Stimulated activated CD4-positive, alpha-beta T cell treated with anti-CD3 and anti-CD28 coated beads, Interleukin-15, amount 100 ng/mL, for 1 hour (primary cell): Measurements from ENCODE around the gene STEAP1B.
A peak's percentile ranks its signal among the peaks of the same experiment; 100 is the strongest.
"Not testable (repeated sequence)": the region's sequence is repeated elsewhere in the genome, so short reads cannot be mapped to it uniquely, and the experiment has no call there.

Experiments
- DNase-seq, 2 donors: peaks; one replicate each; pipeline ENCODE4 v3.0.0-alpha.2; 2020; ENCODE audit warnings: low read depth in 1 of 2, low spot score in 1 of 2

STEAP1B gene

GRCh38 chr7:22499888-22500689, at the start of gene STEAP1B:
TSS of gene STEAP1B (minus strand) at chr7:22500188. CDS start at chr7:22494855, 5,333 bp downstream.
- peak; percentile 65 to 85 for DNase-seq

- no peak for DNase-seq
These were observed 49.1 kb upstream of the STEAP1B start for GRCh38 chr7:22549051-22549450.

- DNase-seq = no peak
These were observed 48.3 kb upstream of the STEAP1B start for GRCh38 chr7:22548313-22548712.

DNA sequence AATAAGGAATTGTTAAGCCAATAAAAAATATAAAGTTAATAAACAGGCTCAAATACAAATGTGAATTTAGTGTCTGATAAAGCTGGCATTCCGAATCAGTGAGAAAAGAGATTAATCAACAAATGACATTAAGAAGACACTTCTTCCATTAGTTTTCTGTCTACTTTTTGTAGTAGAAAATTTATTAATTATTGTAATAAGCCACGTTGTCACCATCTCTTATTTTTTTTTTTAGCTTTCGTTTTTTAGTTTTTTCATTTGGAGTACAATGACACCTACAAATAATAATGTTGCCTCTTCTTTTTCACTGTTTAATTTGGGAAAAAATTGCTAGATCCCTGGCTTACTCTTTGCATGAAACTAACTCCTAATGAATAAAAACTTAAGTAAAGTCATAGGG, 46.8 kb upstream of the STEAP1B start:
- no peak for DNase-seq

GRCh38 chr7:22545529-22545928, 45.5 kb upstream of the STEAP1B start:
- DNase-seq = no peak

- DNase-seq = no peak
These were observed 44.3 kb upstream of the STEAP1B start for GRCh38 chr7:22544245-22544644.

GRCh38 chr7:22543169-22543568, 43.2 kb upstream of the STEAP1B start:
- DNase-seq = no peak

GRCh38 chr7:22542669-22543068, 42.7 kb upstream of the STEAP1B start:
- no peak for DNase-seq

GRCh38 chr7:22542254-22542653, 42.3 kb upstream of the STEAP1B start:
- no peak for DNase-seq

GRCh38 chr7:22541789-22542188, 41.8 kb upstream of the STEAP1B start:
- no peak for DNase-seq

- not testable (repeated sequence) for DNase-seq
These were observed 28.5 kb upstream of the STEAP1B start for GRCh38 chr7:22528537-22528936.

- DNase-seq = not testable (repeated sequence)
These were observed 24.5 kb upstream of the STEAP1B start for GRCh38 chr7:22524353-22524947.

GRCh38 chr7:22523478-22524352, 23.7 kb upstream of the STEAP1B start:
- not testable (repeated sequence) for DNase-seq

DNA sequence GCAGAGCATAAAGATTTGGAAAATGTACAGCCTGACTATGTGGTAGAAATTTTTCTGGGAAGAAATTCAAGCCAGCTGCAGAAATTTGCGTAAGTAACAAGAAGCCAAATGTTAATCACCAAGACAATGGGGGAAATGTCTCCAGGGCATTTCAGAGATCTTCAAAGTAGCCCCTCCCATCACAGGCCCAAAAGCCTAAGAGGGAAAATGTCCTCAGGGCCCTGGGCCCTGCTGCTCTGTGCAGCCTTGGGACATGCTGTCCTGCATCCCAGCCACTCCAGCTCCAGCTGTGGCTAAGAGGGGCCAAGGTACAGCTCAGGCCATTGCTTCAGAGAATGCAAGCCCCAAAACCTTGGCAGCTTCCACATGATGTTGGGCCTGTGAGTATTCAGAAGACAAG, 19.6 kb upstream of the STEAP1B start:
- not testable (repeated sequence) for DNase-seq

DNA sequence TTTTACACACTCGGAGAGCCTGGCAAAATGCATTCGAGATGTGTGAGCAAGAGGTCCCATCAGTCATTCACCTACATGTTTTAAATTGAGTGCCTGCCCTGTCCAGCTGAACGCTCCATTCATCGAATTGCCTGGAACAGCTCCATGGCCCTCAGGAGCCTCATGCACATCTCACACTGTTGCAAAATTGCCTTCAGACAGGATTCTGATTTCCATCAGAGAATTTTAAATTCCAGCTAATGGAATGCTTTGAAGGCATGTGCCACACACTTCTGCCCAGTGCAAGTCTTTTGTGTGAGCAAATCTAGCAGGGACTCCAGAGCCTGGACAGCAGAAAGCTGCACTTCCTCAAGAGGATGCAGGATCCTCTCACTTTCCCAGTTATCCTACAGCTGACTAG, 17.0 kb upstream of the STEAP1B start:
- DNase-seq = not testable (repeated sequence)

DNA sequence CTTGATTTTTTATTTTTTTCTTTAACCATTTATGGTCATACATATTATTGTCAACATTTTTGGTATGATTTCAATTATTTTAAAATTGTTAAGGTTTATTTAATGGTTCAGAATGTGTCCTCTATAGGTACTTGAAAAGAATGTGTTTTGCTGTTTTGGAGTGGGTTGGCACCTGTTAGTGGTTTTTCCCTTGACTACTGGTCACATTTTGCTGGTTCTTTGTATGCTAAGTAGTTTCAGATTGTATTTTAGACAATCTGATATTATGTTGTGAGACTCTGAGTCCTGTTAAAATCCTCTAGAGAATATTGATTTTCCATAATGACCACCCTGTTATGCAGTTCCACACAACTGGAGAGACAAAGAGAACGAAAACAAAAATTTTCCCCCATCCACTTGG, 15.0 kb upstream of the STEAP1B start:
- not testable (repeated sequence) for DNase-seq

GRCh38 chr7:22507320-22507719, 7.3 kb upstream of the STEAP1B start:
- DNase-seq = not testable (repeated sequence)

DNA sequence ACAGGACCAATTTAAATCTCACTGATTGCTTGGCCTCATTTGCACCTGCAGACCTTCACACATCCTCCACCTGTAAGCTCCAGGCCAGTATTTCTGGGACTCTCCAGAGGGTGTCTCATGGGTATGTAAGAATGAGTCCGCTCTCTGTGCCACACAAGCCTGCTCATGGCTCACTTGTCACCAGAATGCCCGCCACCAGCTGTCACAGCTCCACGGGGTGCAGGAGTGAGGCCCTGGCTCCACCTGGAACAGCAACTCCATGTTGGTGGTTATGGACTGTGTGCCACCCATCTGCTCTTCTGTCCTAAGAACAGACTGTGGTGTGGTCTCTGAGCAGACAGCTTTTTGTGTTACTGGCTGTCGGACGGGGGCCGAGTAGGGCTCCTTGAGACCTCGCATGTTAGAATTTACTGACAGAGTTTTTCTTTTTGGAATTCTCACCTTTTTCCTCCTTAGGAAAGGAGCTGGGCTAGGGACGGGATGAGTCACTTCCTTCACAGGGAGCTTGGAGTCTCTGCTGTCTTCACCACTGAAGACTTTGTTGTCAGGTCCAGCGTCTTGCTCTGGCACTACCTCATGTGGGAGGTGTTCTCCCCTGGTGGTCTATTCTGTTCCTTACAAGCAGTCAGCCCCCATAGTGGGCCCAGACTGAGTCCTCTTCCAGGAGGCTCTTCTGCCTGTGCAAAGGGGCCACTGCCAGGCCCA, 6.5 kb upstream of the STEAP1B start:
- not testable (repeated sequence) for DNase-seq

DNA sequence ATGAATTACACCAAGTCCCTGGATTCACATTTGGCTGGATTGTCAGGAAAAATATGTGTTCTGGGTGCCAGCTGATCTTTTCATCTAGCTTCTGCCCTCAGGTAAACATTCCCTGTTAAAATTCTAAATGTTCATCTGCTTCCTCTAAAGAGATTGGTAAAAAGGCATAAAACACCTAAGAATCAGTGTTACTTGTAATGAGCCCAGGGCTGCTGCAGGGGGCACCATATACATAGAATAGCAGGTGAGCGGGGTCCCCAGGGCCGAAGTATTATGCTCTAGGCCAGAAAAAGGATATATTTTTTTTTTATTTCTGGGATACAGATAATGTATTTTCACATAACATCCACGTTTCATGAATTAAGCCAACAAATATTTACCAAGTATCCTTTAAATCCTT, 4.5 kb upstream of the STEAP1B start:
- DNase-seq = not testable (repeated sequence)

DNA sequence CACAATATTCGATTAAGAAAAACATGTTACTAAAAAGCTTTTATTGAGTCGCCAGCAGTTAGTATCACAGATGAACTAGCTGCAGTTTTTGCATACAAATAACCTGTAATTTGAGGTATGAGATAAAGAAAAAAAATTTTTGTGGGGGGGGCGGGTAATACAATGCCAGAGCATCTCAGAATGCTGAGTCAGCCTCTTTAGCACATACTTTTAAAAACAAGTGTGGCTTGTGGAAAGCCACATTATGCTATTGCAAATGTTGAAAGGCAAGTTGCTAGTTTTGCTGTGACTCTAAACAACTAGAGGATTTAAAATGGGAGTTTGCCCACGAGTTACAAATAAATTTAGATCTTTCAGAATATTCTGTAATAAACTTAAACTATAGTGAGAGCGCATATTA, 2.1 kb upstream of the STEAP1B start:
- not testable (repeated sequence) for DNase-seq

DNA sequence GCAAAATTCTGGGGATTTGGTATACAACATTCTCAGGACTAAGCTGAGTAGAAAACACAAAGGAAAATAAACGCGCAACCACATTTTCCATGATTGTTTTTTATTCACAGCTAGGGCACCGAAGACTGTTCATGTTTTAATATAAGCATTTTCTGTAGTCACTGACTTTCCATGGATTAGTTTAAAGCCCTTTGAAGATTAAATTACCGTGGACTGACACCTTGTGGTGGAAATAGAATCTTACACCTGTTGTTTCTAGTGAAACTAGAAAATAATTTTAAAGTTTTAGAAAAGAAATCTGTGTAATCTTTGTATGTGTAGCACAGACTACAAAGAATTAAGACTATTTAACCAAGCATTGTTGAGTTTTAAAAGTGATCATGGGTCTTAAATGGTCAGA, 1.3 kb upstream of the STEAP1B start:
- DNase-seq = not testable (repeated sequence)
